ENCODE measurements around the gene DYNLT2B.
"Not testable (repeated sequence)": the region's sequence is repeated elsewhere in the genome, so short reads cannot be mapped to it uniquely, and the experiment has no call there.

DYNLT2B gene

DNA sequence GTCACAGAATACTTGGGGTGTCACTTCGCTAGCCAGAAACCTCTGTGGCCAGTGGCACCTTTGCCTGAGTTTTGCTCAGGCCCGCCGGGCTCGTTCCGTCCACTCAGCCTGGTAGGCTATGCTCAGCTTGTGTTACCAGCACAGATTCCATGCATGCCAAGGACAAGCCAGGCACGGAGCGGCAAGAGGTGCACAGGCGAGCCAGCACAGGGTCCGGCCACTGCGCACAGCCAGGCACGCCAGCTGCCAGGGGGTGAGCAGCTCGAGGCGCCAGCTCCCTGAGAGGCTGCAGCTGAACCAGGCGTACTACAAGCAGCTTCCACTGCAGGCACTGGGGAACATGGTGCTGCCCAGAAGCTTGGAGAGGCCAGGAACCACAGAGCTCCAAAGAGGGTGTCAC lies 45.2 kb downstream of the DYNLT2B start:
- no peak for DNase-seq (ENCODE audit: low read depth, low spot score)

DNA sequence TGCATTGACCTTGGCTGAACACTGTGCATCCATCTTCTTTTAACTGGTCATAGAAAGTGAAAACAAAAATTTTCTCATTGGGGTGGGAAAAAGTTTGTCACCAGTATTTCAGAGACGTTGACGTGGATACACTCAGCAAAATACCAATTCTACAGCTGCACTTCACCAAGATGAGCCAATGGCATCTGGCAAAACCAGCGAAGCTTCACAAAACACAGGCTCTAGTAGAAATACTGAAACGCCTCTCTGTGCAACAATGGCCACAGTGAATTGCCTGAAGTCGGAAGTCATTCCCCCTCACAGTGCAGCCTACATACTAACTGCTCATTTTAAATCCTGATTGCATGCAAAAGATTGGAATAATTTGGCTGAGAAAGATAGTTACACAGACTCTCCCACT lies 47.5 kb downstream of the DYNLT2B start:
- no peak for DNase-seq (ENCODE audit: low read depth, low spot score)

DNA sequence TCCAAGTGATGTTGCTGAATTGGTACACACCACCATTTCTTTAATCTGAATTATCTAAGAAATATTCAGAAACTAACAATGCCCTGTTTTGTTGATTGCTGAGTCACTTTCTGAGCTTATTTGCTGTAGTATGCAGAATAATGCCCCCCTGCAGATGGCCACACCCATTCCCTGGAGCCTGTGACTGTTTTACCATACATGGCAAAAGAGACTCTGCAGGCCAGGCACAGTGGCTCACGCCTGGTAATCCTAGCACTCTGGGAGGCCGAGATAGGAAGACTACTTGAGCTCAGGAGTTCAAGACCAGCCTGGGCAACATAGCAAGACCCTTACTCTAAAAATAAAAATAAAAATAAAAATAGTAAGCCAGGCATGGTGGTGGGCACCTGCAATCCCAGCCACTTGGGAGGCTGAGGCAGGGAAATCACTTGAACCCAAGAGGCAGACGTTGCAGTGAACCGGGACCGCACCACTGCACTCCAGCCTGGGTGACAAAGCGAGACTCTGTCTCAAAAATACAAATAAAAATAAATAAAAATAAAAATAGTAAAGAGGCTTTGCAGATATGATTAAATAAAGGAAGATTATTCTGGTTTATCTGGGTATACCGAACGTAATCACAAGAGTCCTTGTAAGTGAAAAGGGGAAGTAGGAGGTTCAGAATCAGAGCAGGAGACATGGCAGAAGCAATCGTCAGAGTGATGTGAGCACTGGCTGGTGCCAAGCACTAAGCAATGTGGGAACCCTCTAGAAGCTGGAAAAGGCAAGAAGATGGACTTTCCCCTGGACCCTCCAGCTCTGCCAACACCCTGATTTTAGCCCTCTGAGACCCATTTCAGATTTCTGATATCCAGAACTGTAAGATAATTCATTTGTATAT lies 49.5 kb downstream of the DYNLT2B start:
- peak; percentile 88 for DNase-seq (ENCODE audit: low read depth, low spot score)

DNA sequence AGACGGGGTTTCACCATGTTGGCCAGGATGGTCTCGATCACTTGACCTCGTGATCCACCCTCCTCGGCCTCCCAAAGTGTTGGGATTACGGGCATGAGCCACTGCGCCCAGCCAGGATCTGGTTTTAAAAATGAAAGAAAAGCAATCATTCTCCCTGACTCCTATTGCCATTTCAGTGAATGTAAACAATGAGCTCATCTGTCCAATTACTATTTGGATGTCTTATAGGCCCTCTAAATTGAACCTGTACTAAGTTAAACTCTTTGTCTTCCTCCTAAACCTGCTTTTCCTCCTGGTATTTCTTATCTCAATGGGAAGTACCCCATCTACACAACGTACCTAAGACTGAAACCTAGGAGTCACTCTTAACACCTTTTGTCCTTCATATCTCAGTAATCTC lies 54.2 kb downstream of the DYNLT2B start:
- no peak for DNase-seq (ENCODE audit: low read depth, low spot score)

DNA sequence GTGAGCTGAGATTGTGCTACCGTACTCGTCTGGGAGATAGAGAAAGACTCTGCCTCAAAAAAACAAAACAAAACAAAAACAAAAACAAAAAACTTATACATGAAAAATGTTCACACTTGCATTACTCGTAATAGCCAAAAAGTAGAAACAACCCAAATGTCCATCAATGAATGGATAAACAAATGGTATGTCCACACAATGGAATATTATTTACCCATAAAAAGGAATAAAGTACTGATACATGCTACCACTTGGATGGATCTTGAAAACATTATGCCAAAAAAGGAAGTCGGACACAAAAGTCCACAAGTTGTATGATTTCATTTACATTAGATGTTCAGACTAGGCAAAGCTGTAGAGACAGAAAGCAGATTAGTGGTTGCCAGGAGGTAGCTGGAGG lies 57.3 kb downstream of the DYNLT2B start:
- no peak for DNase-seq (ENCODE audit: low read depth, low spot score)

DNA sequence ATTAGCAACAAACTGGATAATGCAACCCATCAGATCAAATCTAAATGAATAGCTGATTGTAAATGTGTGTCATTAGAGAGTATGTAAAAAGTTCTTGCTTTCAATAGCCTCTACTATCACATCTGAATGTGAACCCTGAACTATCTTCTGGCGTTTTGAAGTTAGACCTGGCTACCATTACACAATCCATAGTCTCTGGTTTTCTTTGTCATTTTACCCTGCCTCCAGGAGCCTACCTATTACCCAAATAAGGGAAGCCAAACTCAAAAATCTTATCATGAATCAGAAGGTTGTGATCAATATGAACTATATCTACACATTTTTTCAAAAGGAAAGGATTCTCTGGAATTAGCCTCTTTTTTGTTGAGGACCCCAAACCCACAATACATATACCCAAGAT lies 62.3 kb downstream of the DYNLT2B start:
- DNase-seq (ENCODE audit: low read depth, low spot score), result no peak

DNA sequence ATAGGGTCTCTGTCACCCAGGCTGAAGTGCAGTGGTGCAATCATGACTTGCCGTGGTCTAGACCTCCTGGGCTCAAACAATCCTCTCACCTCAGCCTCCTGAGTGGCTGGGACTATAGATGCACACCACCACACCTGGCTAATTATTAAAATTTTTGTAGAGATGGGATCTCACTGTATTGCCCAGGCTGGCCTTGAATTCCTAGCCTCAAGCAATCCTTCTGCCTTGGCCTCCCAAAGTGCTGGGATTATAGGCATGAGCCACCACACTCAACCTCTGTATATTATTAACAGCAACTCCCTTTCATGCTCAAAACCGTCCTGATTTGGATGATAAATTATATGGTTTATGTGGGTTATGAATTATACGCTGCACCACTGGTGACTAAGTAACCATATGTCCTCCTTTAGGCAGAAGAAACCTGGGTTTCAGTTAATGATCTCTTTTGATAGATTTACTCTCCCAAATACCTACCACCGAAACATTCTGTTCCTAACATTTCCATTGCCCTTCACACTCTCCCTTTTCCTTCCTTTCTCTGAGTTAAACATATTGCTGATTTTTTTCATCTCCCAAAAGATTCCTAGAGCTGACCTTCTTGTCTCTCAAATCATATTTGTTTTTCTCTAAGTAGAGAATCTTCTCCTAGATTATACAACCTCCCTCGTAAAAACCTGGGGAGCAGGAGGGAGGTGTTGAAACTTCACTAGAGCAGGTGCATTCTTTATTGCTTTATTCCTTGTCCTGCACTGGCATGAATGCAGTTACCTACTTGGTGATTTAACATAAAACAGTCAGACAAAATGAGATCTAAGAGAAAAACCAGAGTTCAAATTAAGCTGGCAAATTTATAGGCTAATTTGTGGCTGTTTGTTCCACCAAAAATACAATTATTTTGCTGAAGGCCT lies 63.4 kb downstream of the DYNLT2B start:
- no peak for DNase-seq (ENCODE audit: low read depth, low spot score)

DNA sequence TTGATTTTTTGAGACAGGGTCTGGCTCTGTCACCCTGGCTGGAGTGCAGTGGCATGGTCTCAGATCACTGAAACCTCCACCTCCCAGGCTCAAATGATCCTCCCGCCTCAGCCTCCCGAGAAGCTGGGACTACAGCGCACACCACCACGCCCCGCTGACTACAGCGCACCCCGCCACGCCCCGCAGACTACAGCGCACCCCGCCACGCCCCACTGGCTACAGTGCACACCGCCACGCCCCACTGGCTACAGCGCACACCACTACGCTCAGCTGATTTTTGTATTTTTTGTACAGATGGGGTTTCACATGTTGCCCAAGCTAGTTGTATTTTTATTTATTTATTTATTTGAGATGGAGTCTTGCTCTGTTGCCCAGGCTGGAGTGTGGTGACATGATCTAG lies 66.1 kb downstream of the DYNLT2B start:
- no peak for DNase-seq (ENCODE audit: low read depth, low spot score)

DNA sequence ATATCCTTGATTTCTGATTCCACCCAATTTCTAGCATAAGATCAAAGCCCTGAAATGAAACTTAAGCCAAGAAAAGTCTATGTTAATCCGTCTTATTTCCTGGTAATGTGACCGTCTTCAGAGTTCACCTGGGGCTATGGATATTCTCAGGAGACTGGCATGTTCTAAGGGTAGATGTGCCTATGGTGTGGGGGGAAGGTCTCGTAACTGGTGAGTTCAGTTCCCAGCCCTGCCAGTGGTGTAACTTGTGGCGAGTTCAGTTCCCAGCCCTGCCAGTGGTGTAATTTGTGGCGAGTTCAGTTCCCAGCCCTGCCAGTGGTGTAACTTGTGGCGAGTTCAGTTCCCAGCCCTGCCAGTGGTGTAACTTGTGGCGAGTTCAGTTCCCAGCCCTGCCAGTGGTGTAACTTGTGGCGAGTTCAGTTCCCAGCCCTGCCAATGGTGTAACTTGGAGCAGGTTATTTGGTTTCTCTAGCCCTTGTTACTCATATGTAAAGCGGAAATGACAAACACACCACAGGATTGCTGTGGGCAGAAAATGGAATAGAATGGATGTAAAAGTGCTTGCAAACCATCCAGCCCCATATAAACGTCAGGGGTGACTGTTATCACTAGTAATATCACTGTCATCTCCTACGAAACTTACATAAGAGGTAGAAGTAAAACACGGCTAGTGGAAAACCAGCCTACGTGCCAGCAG lies 71.3 kb downstream of the DYNLT2B start:
- peak; percentile 43 for DNase-seq (ENCODE audit: low read depth, low spot score)

DNA sequence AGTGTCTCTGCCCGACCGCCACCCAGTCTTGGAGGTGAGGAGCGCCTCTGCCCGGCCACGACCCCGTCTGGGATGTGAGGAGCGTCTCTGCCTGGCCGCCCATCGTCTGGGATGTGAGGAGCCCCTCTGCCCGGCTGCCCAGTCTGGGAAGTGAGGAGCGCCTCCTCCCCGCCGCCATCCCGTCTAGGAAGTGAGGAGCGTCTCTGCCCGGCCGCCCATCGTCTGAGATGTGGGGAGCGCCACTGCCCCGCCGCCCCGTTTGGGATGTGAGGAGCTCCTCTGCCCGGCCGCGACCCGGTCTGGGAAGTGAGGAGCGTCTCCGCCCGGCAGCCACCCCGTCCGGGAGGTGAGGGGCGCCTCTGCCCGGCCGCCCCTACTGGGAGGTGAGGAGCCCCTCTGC lies 73.9 kb downstream of the DYNLT2B start:
- DNase-seq (ENCODE audit: low read depth, low spot score), result not testable (repeated sequence)

DNA sequence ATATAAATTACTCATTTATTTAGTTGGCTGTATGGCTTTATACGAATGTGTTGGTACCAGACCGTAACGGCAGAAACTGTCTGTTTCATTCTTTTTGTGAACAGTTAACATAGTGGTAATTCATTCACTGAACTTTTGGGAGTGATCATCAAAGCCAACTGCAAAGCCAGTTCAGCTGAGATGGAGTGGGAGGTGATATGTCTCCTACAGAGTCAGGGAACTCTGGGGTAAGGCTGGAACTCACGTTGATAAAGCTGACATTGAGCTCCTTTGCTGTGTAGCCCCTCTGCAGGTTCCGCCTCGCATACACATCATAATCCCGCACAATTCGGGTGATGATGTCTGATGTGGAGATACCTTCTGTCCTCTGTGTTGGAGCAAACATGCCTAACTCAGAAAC lies 76.3 kb downstream of the DYNLT2B start:
- DNase-seq (ENCODE audit: low read depth, low spot score), result no peak
